ENCODE results near the gene WDTC1.

WDTC1 gene

DNA sequence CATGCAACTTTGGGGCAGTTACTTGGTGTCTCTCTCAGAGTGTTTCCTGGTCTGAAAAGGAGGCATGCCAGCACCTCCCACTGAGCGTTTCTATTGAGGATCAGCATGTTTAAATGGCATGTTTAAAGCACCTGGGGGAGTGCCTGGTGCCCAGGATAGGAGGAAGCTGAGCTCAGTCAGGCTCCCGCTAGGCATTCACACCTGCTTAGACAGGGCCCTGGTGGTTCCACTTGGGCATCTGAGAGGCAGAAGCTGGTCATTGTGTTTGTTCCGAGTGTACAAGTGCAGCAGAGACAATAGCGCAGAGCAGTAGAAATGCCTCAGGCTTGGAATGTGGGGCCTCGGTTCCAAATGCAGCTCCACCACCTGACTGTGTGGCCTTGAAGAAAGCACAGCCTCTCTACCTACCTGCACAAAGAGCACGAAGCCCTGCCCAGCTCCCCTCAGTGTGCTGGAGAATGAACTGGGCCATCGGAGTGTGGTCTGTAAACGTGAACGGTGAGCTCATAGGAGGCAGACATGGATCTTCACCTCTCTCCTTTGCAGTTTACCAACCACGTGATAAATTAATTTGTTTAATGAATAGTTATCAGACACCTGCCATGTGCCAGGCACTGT lies 67.3 kb downstream of the WDTC1 start:
- DNase-seq (ENCODE audit: low spot score), result no peak

GRCh38 chr1:27302612-27303011 lies 68.2 kb downstream of the WDTC1 start:
- DNase-seq (ENCODE audit: low spot score), result no peak

DNA sequence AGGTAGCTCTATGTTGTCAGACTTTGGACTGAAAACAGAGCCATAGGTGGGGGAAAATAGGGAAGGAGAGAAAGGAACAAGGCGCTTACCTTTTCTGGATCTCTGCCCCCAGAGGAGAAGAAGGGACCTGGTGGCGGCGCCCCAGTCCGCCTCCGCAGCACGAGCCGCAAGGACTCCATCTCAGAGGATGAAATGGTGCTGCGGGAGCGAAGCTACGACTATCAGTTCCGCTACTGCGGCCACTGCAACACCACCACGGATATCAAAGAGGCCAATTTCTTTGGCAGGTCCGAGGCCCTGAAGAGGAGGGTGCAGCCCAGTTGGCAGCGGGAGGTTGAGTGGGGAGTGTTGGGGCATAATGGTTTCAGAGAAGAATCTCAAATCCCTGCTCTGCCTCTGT lies 69.1 kb downstream of the WDTC1 start:
- no peak for DNase-seq (ENCODE audit: low spot score)

DNA sequence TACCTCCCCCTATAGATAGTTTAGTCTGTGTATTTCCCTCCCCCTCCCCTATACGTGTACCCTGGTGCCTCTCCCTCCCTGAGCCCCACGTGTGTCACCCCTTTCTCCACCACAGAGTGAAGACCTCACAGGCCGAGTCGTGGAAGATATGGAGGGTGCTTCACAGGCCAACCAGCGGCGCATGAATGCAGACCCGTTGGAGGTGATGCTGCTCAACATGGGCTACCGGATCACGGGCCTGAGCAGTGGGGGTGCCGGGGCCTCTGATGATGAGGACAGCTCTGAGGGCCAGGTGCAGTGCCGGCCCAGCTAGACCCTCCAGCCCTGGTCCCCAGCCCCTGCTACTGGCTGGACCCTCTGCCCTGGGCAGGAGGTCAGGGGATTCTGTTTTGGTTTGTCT lies 71.6 kb downstream of the WDTC1 start:
- DNase-seq (ENCODE audit: low spot score), result no peak

DNA sequence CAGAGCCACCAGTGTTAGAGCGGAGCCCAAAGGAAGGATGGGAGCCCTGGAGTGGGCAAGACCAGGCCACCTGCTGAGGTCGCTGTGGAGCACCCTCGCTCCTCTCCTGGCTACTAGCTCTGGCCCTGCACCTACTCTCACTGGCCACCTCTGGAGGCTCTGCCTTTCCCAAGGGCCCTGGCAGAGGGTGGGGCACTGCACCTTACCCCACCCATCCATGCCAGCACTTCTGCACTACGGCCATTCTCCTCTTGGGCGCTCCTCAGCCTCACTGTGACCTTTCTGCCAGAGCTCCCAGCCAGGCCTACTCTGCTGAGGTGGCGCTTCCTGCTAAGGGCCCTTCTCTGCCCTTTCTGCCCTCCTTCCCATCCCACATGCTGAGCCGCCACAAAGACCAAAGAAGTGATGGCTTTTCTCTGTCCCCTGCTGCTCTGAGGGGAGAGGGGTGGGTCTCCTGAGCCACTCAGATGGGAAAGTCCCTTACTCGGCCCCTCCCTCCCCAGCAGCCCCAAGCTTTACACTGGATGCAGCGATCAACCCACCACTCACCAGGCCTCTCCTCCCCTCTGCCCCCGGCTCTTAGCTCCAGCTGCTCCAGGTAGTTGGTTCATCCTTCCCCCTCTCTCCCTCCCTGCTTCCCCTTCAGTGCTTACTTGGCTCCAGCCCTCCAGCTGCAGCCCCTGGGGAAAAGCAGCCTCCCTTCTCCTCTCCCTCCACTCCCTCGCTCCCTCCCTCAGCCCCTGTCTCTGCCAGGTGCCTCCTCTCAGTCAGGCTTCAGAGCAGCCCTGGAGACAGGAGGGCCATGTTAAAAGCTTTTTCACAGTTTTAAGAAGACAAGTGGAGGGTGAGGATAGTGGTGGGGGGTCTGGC lies 72.7 kb downstream of the WDTC1 start:
- no peak for DNase-seq (ENCODE audit: low spot score)

- DNase-seq (ENCODE audit: low spot score), result no peak
Observed at GRCh38 chr1:27307874-27308598, 73.6 kb downstream of the WDTC1 start.

DNA sequence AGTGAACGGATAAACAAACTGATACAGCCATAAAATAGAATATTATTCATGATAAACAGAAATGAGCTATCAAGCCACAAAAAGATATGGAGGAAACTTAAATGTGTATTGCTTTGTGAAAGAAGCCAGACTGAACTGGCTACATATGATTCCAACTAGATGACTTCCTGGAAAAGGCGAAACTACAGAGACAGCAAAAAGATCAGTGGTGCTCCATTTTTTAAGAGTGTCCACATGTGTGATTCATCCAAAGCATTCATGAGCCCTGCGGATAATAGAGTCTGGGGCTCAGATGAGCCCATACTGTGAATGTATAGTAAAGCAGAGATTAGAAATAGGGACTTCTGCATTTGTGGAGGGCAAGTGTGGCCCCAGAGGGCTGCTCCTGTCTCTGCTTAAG lies 79.7 kb downstream of the WDTC1 start:
- no peak for DNase-seq (ENCODE audit: low spot score)

- DNase-seq (ENCODE audit: low spot score), result no peak
Observed at GRCh38 chr1:27314737-27315136, 80.3 kb downstream of the WDTC1 start.

DNA sequence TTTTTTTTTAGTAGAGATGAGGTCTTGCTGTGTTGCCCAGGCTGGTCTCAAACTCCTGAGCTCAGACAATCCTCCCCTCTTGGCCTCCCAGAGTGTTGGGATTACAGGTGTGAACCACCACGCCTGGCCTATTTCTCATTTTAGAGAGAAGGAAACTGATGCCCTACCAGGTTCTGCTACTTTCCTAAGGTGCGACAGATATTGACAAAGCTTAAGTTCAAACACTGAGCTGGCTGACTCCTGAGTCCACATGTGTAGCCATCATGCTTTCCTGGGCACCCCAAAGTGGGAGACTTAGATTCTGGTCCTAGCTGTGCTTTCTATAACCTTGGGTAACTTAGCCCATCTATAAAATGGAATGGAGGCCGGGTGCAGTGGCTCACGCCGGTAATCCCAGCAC lies 82.4 kb downstream of the WDTC1 start:
- DNase-seq (ENCODE audit: low spot score), result no peak

GRCh38 chr1:27318136-27318535 lies 83.7 kb downstream of the WDTC1 start:
- no peak for DNase-seq (ENCODE audit: low spot score)

DNA sequence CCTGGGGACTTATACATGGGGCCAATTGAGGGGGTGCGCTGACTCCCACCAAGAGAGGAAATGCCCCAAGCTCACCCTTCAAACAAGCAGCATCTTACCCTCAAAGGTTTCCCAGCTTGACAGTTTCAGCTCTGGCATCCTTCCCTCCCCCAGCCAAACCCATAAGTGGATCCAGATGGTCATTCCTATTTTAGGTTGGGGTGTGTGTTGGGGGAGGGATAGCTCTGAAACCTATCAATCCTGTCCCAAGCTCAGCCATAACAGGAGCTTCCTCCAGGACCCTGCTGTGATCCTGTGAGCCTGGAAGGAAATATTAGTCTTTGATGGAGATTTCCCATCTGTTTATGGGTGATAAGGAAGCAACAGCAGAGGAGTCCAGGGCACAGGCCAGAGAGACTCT lies 84.2 kb downstream of the WDTC1 start:
- no peak for DNase-seq (ENCODE audit: low spot score)

GRCh38 chr1:27321813-27322568 lies 87.6 kb downstream of the WDTC1 start, which contains the start of gene TMEM222:
Gene TMEM222, plus strand, starts transcription at chr1:27322163. Its CDS starts 35 bp downstream, at chr1:27322198.
- peak; percentile 97 for DNase-seq (ENCODE audit: low spot score)

- DNase-seq (ENCODE audit: low spot score), result no peak
Observed at GRCh38 chr1:27322569-27323240, 88.3 kb downstream of the WDTC1 start.

DNA sequence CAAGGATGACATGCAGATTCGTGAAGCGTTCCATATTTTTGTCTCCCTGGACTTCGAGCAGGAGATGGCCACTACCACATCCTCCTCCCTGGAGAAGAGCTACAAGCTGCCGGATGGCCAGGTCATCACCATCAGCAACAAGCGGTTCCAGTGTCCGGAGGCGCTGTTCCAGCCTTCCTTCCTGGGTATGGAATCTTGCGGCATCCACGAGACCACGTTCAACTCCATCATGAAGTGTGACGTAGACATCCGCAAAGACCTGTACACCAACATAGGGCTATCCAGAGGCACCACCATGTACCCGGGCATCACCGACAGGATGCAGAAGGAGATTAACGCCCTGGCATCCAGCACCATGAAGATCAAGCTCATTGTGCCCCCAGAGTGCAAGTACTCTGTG lies 90.9 kb downstream of the WDTC1 start:
- no peak for DNase-seq (ENCODE audit: low spot score)

- no peak for DNase-seq (ENCODE audit: low spot score)
Observed at GRCh38 chr1:27327964-27328363, 93.5 kb downstream of the WDTC1 start.

- no peak for DNase-seq (ENCODE audit: low spot score)
Observed at GRCh38 chr1:27330786-27331185, 96.4 kb downstream of the WDTC1 start.

DNA sequence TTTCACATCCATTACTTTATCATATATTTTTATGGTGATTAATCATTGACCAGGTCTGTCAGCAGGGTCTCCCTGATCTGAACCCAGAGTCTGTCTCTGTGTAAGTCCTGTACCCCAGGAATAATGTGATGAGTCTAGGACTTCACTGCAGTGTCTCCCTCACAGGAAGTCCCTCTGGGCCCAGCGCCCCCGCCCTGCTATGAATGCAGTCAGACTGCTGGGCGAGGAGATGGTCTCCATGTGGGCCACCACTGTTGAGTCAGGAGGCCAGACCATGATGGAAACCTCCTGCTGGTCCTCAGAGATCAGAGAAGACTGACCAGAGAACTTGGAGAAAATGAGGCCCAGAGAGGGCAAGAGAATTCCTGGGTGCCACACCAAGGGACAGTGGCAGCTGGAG lies 97.0 kb downstream of the WDTC1 start:
- DNase-seq (ENCODE audit: low spot score), result no peak

- DNase-seq (ENCODE audit: low spot score), result no peak
Observed at GRCh38 chr1:27331922-27332321, 97.5 kb downstream of the WDTC1 start.

DNA sequence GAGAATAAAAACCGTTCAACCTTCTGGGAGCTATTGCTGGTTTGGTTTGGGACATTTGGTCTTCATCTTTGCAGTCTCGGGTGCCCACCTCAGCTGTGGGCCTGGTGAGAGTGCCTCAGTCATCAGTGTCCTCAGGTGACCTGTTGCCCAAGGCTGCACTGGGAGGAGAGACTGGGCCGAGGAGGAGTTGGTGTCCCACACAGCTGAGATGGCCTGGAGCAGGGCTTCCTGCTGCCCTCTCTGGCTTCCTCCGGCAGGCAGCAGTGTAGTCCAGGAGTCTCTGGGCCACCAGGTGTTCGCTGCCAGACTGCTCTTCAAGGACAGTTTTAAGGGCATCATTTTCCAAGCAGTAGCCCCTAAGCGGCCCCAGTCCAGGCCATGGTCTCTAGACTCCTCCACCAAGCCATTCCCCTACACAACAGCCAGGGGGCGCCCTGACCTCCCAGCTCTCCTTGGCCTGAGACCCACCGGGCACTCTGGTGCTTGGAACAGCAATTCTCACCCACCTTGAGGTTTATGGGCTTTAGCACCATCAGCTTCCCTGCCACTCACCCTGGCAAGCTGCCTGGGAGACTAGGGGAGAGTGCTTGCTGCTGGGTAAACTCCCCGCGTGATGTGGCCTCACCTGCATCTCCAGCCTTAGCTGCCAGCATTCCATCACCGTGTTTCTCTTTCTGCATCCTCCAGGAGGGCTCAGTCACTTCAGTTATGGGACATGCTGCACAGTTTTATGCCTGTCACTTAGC lies 98.3 kb downstream of the WDTC1 start:
- DNase-seq (ENCODE audit: low spot score), result peak; percentile 15

DNA sequence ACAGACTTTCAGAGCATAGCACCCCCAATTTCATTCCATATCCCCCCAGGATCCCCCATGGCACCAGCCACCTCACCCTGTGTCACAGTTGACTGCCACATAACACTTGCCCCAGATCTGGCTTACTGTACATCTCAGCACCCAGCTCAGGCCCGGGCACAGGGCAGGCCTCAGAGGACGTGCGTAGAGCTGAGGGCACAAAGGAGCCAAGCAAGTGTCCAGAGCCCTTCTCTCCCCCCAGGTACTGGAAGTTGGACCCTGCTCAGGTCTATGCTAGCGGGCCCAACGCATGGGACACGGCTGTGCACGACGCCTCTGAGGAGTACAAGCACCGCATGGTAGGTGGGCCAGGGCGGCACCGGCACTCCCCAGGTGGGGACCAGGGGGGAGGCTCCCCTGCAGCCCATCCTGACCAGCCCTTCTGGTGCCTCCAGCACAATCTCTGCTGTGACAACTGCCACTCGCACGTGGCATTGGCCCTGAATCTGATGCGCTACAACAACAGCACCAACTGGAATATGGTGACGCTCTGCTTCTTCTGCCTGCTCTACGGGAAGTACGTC lies 99.4 kb downstream of the WDTC1 start:
- no peak for DNase-seq (ENCODE audit: low spot score)

Data from pons (tissue), 1 donor.